Activated CD8-positive, alpha-beta memory T cell treated with anti-CD3 and anti-CD28 coated beads, Interleukin-2, amount 50 U/mL, for 24 hours (primary cell): Measurements from ENCODE around the gene KLB.

Experiments used
- DNase-seq: peaks from one replicate; pipeline ENCODE4 v3.0.0-alpha.2; 2020; ENCODE audit errors: extremely low read depth

KLB gene

GRCh38 chr4:39464886-39465501, 58.3 kb downstream of the KLB start:
- DNase-seq: no peak

GRCh38 chr4:39466747-39467146, 60.0 kb downstream of the KLB start:
- no peak for DNase-seq

- DNase-seq: no peak
Measured at GRCh38 chr4:39467464-39467863, 60.7 kb downstream of the KLB start.

- DNase-seq: no peak
Measured at GRCh38 chr4:39469429-39470077, 62.8 kb downstream of the KLB start.

GRCh38 chr4:39470402-39470801, 63.7 kb downstream of the KLB start:
- no peak for DNase-seq

GRCh38 chr4:39472396-39472795, 65.7 kb downstream of the KLB start:
- DNase-seq: no peak

GRCh38 chr4:39476187-39476895, 69.6 kb downstream of the KLB start:
- DNase-seq: no peak

- DNase-seq: no peak
Measured at GRCh38 chr4:39480251-39480650, 73.5 kb downstream of the KLB start.

GRCh38 chr4:39480902-39481695, 74.4 kb downstream of the KLB start:
- no peak for DNase-seq

- no peak for DNase-seq
Measured at GRCh38 chr4:39484582-39485272, 78.0 kb downstream of the KLB start.

GRCh38 chr4:39486221-39486804, 79.6 kb downstream of the KLB start:
- DNase-seq: no peak

GRCh38 chr4:39490322-39490721, 83.6 kb downstream of the KLB start:
- DNase-seq: no peak

- no peak for DNase-seq
Measured at GRCh38 chr4:39494354-39494753, 87.6 kb downstream of the KLB start.

- DNase-seq: no peak
Measured at GRCh38 chr4:39495446-39496213, 88.9 kb downstream of the KLB start.

- DNase-seq: no peak
Measured at GRCh38 chr4:39497909-39498726, 91.4 kb downstream of the KLB start.

- DNase-seq: no peak
Measured at GRCh38 chr4:39498727-39499020, 91.9 kb downstream of the KLB start.
